Psoas muscle (tissue), 8 donors: ENCODE measurements around the gene BOK. TPM values are rescaled to one million over a fixed set of nuclear protein-coding genes. Genes with fewer than 3 reads are reported as not detected.

Source experiments
- ATAC-seq, 4 donors: fragments of 200-7000 bp; cut with Tn5 transposase; one replicate each; pipeline ENCODE4 v1.9.1; 2020; ENCODE audit warnings: moderate library complexity in 3 of 4, mild to moderate bottlenecking in 2 of 4
- DNase-seq, 2 donors: peaks; one replicate each; pipeline ENCODE4 v3.0.0-alpha.2; 2020
- H3K27ac ChIP-seq: fragments of 200-600 bp; one replicate; pipeline ENCODE4 v1.8.0; 2022
- H3K27me3 ChIP-seq, 3 donors: fragments of 200-600 bp in 1 of 3; one replicate each; pipeline versions ENCODE4 v1.6.1 to v1.8.0; 2013 to 2022; ENCODE audit warnings: low read length in 2 of 3, mild to moderate bottlenecking in 2 of 3, moderate library complexity in 1 of 3; ENCODE audit not compliant: insufficient read depth in 3 of 3
- H3K36me3 ChIP-seq, 2 donors: fragments of 200-600 bp in 1 of 2; one replicate each; pipeline versions ENCODE4 v1.6.1 to v1.8.0; 2013 to 2022; ENCODE audit warnings: low read depth in 1 of 2, mild to moderate bottlenecking in 1 of 2, moderate library complexity in 1 of 2; ENCODE audit not compliant: insufficient read depth in 1 of 2
- H3K4me1 ChIP-seq: fragments of 200-600 bp; one replicate; pipeline ENCODE4 v1.8.0; 2022
- H3K4me3 ChIP-seq: fragments of 200-600 bp; one replicate; pipeline ENCODE4 v1.8.0; 2022; ENCODE audit warnings: mild to moderate bottlenecking
- H3K9me3 ChIP-seq: fragments of 200-600 bp; one replicate; pipeline ENCODE4 v1.8.0; 2022
- WGBS, 3 donors: extraction: QIAGEN DNeasy Blood & Tissue Kit; methylation state at CpG; one replicate each; pipeline versions ENCODE4 v1.1.6 to v1.1.7; 2013; 5-methylcytosine and 5-hydroxymethylcytosine counted together
- intact Hi-C, 2 donors: fragments of 100-400 bp; cut with DNase I; formaldehyde crosslinking; loops; one replicate each; pipeline versions ENCODE4 v1.11.0 to v1.14.2; 2022
- long read RNA-seq, 2 donors: library from polyadenylated mRNA; unstranded; transcript quantifications; one replicate each; pipeline ENCODE4 v2.0.0, GENCODE V29; 2021
- polyA plus RNA-seq, 3 donors: library from polyadenylated mRNA; stranded (reverse); fragments of 200-250 nt; gene quantifications; one replicate each; pipeline ENCODE4 v1.2.3, GENCODE V29; 2013
- total RNA-seq, 4 donors: library from RNA; stranded (reverse); fragmentation: NEBNext Ultra II Directional in 2 of 4; extraction: Animal tissue kit (Norgen Biotek cat#: 25700) in 2 of 4; gene quantifications; one replicate each; pipeline versions ENCODE4 v1.2.1 to v1.2.4, GENCODE V29; 2021 to 2023
- TF ChIP-seq, protein P1 (sequence below): fragments of 200-600 bp; IDR thresholded peaks from one replicate; pipeline ENCODE4 v1.8.0; 2022; ENCODE audit warnings: antibody characterized with exemption
- donor health status: healthy with polysubstance abuse.
- donor health status: DM: no; HTN: no; CAD: no; lungs with moderate emphysema.
- donor health status: Bipolar disorder and iron deficiency.
- donor health status: healthy.
- donor health status: DM: yes; HTN: yes; CAD: no.
- donor health status: DM: no; HTN: no; CAD: no.
- donor health status: DM: no; HTN: no; CAD: no.
- donor health status: DM: yes; HTN: yes; CAD: no.

The BOK gene, protein sequence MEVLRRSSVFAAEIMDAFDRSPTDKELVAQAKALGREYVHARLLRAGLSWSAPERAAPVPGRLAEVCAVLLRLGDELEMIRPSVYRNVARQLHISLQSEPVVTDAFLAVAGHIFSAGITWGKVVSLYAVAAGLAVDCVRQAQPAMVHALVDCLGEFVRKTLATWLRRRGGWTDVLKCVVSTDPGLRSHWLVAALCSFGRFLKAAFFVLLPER
- total RNA-seq (1 to 10 TPM; 1.3 to 3.9 (median 3.2) TPM), polyA plus RNA-seq (10 to 100 TPM in 1 of 3 donors, 1 to 10 TPM in 2; 1.3 to 12.8 (median 3.9) TPM)
- long read RNA-seq, donor 1, partial matches to known transcripts: 0 of 3 reads
- long read RNA-seq, donor 1, other reads (novel, unspliced or antisense): 2 of 3 reads
- long read RNA-seq, donor 2, partial matches to known transcripts: 3 of 9 reads
- long read RNA-seq, donor 2, other reads (novel, unspliced or antisense): 5 of 9 reads

DNA sequence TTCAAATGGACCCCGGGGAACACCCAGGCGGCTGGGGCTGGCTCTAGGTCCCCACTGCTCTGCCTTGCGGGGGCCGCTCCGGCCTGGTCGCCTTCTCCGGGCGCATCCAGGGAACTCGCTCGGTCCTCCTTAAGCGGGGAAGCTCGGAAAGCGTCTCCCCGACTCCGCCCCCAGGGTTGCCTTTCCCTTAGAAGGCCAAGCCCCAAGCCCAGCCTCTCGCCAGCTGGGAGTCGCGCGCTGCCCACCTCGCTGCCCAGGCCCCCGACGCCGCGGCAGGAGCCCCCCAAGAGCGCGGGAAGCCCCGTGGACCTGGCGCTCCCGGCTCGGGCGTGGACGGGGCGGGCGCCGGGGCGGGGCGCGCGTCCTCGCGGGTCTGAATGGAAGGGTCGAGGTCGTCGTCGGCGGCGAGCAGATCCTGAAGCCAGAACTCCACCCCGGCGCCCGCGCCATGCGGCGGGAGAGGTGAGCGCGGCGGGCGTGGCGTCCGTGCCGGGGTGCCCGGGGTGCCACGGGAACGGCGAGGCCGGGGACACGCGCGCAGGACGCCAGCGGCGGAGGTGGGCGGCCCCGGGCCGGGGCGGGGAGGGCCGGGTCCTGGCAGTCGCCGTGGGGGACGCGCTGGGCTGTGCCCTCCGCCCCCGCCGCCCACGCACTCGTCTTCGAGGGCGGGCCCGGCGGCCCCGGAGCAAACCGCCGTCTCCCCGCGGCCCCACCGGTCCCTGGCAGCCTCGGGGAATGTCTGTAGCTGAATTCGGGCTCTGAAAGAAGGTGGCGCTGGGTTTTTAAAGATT, at the start of gene BOK:
BOK (plus strand) TSS at position 214 of the 791 bp plus-strand sequence. CDS start 739 bp downstream, outside the sequence.
- Histone ChIP-seq H3K27ac (peak within 1 kb of the TSS; percentile 36), H3K9me3 (peaks cover 5% of the 10 kb centered on the region), H3K27me3 (peaks cover 0 to 49% (median 13%) of the 10 kb centered on the region in 3 donors), H3K4me3 (peak within 1 kb of the TSS; percentile 70), H3K4me1 (peaks cover 14% of the 10 kb centered on the region), H3K36me3 (no peaks in the 10 kb centered on the region)
- ATAC-seq (peak in 3 of 4 donors; percentile 35 to 57 (median 53)), DNase-seq (peak in 1 of 2 donors; percentile 70)
- intact Hi-C loops: no loop called here
- 0 to 3% (median 1%) methylated on average over 65 to 98 of the region's 98 CpGs for WGBS, 3 donors
- TF ChIP-seq, protein P1, sequence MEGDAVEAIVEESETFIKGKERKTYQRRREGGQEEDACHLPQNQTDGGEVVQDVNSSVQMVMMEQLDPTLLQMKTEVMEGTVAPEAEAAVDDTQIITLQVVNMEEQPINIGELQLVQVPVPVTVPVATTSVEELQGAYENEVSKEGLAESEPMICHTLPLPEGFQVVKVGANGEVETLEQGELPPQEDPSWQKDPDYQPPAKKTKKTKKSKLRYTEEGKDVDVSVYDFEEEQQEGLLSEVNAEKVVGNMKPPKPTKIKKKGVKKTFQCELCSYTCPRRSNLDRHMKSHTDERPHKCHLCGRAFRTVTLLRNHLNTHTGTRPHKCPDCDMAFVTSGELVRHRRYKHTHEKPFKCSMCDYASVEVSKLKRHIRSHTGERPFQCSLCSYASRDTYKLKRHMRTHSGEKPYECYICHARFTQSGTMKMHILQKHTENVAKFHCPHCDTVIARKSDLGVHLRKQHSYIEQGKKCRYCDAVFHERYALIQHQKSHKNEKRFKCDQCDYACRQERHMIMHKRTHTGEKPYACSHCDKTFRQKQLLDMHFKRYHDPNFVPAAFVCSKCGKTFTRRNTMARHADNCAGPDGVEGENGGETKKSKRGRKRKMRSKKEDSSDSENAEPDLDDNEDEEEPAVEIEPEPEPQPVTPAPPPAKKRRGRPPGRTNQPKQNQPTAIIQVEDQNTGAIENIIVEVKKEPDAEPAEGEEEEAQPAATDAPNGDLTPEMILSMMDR: no peak

DNA sequence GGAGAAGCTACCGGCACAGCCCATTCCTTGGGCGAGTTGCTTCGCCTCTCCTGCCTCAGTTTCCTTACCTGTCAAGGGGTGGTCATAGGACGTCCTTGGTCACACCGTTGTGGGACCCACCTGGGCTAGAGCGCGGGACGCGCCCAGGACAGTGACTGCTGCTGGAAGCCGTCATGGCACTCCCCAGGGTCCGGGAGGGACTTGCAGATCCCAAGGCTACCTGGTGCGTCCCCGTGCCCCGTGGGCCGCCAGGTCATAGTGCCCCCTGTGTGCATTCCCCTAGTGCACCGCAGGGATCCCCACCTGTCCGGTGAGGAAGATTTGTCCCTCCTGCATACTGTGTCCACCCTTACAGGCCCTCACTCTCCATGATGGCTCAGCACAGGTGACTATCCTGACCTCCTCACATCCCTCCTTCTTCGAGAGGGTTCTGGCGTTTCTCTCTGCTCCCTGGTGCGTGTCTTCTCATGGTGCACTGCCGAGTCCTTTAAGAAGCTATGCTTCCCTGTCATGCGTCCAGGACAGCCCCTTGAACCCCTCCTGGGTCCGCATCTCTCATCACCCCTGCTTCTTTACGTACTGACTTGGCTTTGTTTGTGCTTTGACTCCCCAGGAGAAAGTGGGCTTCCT, 49.3 kb upstream of the BOK start:
- Histone ChIP-seq H3K36me3 (peaks cover 0 to 12% of the 10 kb centered on the region in 2 donors), H3K27me3 (no peaks in the 10 kb centered on the region), H3K27ac (peak overlapping the region; percentile 94), H3K4me1 (peaks cover 37% of the 10 kb centered on the region), H3K4me3 (peak overlapping the region; percentile 85), H3K9me3 (no peaks in the 10 kb centered on the region)
- no peak for DNase-seq
- ATAC-seq: no peak
- TF ChIP-seq, protein P1: no peak
- intact Hi-C loops: loop anchor here in 1 of 2 donors (5.0 kb wide), 3 partner anchors 103 to 192 kb away; partner anchors contain the start of genes FARP2, HDLBP and SEPTIN2
- 18% methylated on average over 24 of the region's 24 CpGs for WGBS, 3 donors

DNA sequence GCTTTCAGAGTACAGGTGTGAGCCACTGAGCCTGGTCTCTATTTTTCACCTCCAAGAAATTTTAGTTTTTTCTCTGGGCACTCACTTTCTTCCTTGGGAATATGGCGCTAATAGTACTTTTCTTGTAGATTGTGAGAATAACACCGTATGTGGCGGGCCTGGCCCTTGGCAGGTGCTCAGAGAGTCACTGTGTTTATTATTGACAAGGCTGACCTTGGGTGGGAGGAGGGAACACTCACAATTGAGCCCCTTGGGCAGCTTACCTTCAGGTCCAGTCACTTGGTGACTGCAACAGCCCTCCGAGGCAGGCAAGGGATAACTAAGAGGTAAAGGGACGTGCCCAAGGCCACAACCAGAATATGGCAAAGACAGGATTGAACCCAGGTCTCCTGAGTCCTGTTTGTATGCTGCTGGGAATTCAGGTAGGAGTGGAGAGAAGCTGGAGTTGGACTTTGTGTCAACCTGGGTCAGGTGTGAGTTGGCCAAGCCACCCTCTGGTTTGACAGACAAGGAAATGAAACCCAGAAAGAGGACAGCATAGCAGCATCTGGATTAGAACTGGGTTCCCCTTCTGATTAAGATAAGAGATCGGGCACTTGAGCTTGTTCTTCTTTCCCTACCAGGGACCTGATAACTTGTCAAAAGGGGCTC, 47.3 kb upstream of the BOK start:
- 92 to 94% (median 94%) methylated on average over 6 of the region's 6 CpGs for WGBS, 3 donors
- Histone ChIP-seq H3K27me3 (no peaks in the 10 kb centered on the region), H3K4me1 (peaks cover 19% of the 10 kb centered on the region), H3K36me3 (peaks cover 0 to 12% of the 10 kb centered on the region in 2 donors), H3K4me3 (no peak overlapping the region), H3K9me3 (no peaks in the 10 kb centered on the region), H3K27ac (no peak overlapping the region)
- intact Hi-C loops: no loop called here
- no peak for DNase-seq
- ATAC-seq: no peak
- TF ChIP-seq, protein P1: no peak

- intact Hi-C loops: no loop called here
Measured at GRCh38 chr2:241514553-241514952, 44.0 kb upstream of the BOK start.

More at GRCh38 chr2:241514553-241514952, 44.0 kb upstream of the BOK start:
- Histone ChIP-seq H3K27me3 (no peaks in the 10 kb centered on the region), H3K4me1 (peaks cover 4% of the 10 kb centered on the region), H3K9me3 (no peaks in the 10 kb centered on the region), H3K36me3 (peaks cover 0 to 12% of the 10 kb centered on the region in 2 donors), H3K27ac (no peak overlapping the region), H3K4me3 (no peak overlapping the region)
- TF ChIP-seq, protein P1: no peak
- no peak for DNase-seq
- peak in 2 of 4 donors; percentile 42 to 46 for ATAC-seq
- 39 to 57% (median 41%) methylated on average over 5 of the region's 5 CpGs for WGBS, 3 donors
